ENCODE data around the gene TNS3.

GRCh38 chr7:47622586-47622945 is 40.7 kb upstream of the TNS3 start:
- TF ChIP-seq CTCF (conservative IDR thresholded peaks at IDR 0.05): no peak
- TF ChIP-seq EZH2 (IDR thresholded peaks at IDR 0.05; ENCODE audit: low read depth): no peak
